ENCODE measurements around the gene KCTD12.
"Not testable (repeated sequence)": the region's sequence is repeated elsewhere in the genome, so short reads cannot be mapped to it uniquely, and the experiment has no call there.

KCTD12 gene

GRCh38 chr13:76927955-76928354, 41.8 kb upstream of the KCTD12 start:
- no peaks in the 10 kb centered on the region for H4K20me1 ChIP-seq (ENCODE audit: low read depth, low read length)
- no peak overlapping the region for H3K9ac ChIP-seq (ENCODE audit: low read length)
- TF ChIP-seq EZH2phosphoT487 (conservative IDR thresholded peaks at IDR 0.05; ENCODE audit: low read length) (no peak), CTCF (IDR thresholded peaks at IDR 0.05; ENCODE audit: insufficient read depth, low read length, poor library complexity, severe bottlenecking) (no peak)
- H3K4me3 ChIP-seq (ENCODE audit: insufficient read depth, low read length, poor library complexity, severe bottlenecking), result no peak overlapping the region
- no peaks in the 10 kb centered on the region for H3K36me3 ChIP-seq (ENCODE audit: low read length)
- H3K9me3 ChIP-seq (ENCODE audit: insufficient read depth, low read length), result no peaks in the 10 kb centered on the region
- no peak overlapping the region for H3K27ac ChIP-seq (ENCODE audit: low read depth, low read length)
- no peaks in the 10 kb centered on the region for H3K27me3 ChIP-seq (ENCODE audit: low read length)
- H3K4me2 ChIP-seq (ENCODE audit: low read depth, low read length, poor library complexity, severe bottlenecking), result no peak overlapping the region
- H3K79me2 ChIP-seq (ENCODE audit: insufficient read depth, low read length), result no peaks in the 10 kb centered on the region
- no peaks in the 10 kb centered on the region for H3K9me2 ChIP-seq (replicated peaks; ENCODE audit: insufficient read depth, low read length)
- H2AFZ ChIP-seq (ENCODE audit: low read depth, low read length, severe bottlenecking), result no peak overlapping the region
- no peaks in the 10 kb centered on the region for H3F3A ChIP-seq (ENCODE audit: insufficient read depth)

GRCh38 chr13:76925115-76925514, 38.9 kb upstream of the KCTD12 start:
- Histone ChIP-seq H3K9me3 (ENCODE audit: insufficient read depth, low read length) (no peaks in the 10 kb centered on the region), H3K36me3 (ENCODE audit: low read length) (no peaks in the 10 kb centered on the region), H3K27me3 (ENCODE audit: low read length) (no peaks in the 10 kb centered on the region), H4K20me1 (ENCODE audit: low read depth, low read length) (no peaks in the 10 kb centered on the region), H3K27ac (ENCODE audit: low read depth, low read length) (no peak overlapping the region), H3K79me2 (ENCODE audit: insufficient read depth, low read length) (no peaks in the 10 kb centered on the region), H2AFZ (ENCODE audit: low read depth, low read length, severe bottlenecking) (no peak overlapping the region), H3K4me3 (ENCODE audit: insufficient read depth, low read length, poor library complexity, severe bottlenecking) (no peak overlapping the region), H3K4me2 (ENCODE audit: low read depth, low read length, poor library complexity, severe bottlenecking) (no peak overlapping the region), H3K9me2 (replicated peaks; ENCODE audit: insufficient read depth, low read length) (no peaks in the 10 kb centered on the region), H3K9ac (ENCODE audit: low read length) (no peak overlapping the region), H3F3A (ENCODE audit: insufficient read depth) (no peaks in the 10 kb centered on the region)
- TF ChIP-seq CTCF (IDR thresholded peaks at IDR 0.05; ENCODE audit: insufficient read depth, low read length, poor library complexity, severe bottlenecking) (no peak), EZH2phosphoT487 (conservative IDR thresholded peaks at IDR 0.05; ENCODE audit: low read length) (no peak)

GRCh38 chr13:76921516-76921915, 35.3 kb upstream of the KCTD12 start:
- no peak overlapping the region for H3K9ac ChIP-seq (ENCODE audit: low read length)
- H3K4me2 ChIP-seq (ENCODE audit: low read depth, low read length, poor library complexity, severe bottlenecking), result no peak overlapping the region
- no peaks in the 10 kb centered on the region for H3K9me3 ChIP-seq (ENCODE audit: insufficient read depth, low read length)
- no peak overlapping the region for H3K27ac ChIP-seq (ENCODE audit: low read depth, low read length)
- no peaks in the 10 kb centered on the region for H3F3A ChIP-seq (ENCODE audit: insufficient read depth)
- no peaks in the 10 kb centered on the region for H3K79me2 ChIP-seq (ENCODE audit: insufficient read depth, low read length)
- H3K36me3 ChIP-seq (ENCODE audit: low read length), result no peaks in the 10 kb centered on the region
- H4K20me1 ChIP-seq (ENCODE audit: low read depth, low read length), result no peaks in the 10 kb centered on the region
- H3K9me2 ChIP-seq (replicated peaks; ENCODE audit: insufficient read depth, low read length), result no peaks in the 10 kb centered on the region
- TF ChIP-seq EZH2phosphoT487 (conservative IDR thresholded peaks at IDR 0.05; ENCODE audit: low read length), result no peak
- no peak for TF ChIP-seq CTCF (IDR thresholded peaks at IDR 0.05; ENCODE audit: insufficient read depth, low read length, poor library complexity, severe bottlenecking)
- no peak overlapping the region for H2AFZ ChIP-seq (ENCODE audit: low read depth, low read length, severe bottlenecking)
- no peaks in the 10 kb centered on the region for H3K27me3 ChIP-seq (ENCODE audit: low read length)
- H3K4me3 ChIP-seq (ENCODE audit: insufficient read depth, low read length, poor library complexity, severe bottlenecking), result no peak overlapping the region

GRCh38 chr13:76917755-76918481, 31.7 kb upstream of the KCTD12 start:
- not testable (repeated sequence) for H3K9me3 ChIP-seq (ENCODE audit: insufficient read depth, low read length); H3K4me2 ChIP-seq (ENCODE audit: low read depth, low read length, poor library complexity, severe bottlenecking); H2AFZ ChIP-seq (ENCODE audit: low read depth, low read length, severe bottlenecking)

More at GRCh38 chr13:76917755-76918481, 31.7 kb upstream of the KCTD12 start:
- not testable (repeated sequence) for H4K20me1 ChIP-seq (ENCODE audit: low read depth, low read length); H3K27ac ChIP-seq (ENCODE audit: low read depth, low read length); H3K36me3 ChIP-seq (ENCODE audit: low read length); H3K4me3 ChIP-seq (ENCODE audit: insufficient read depth, low read length, poor library complexity, severe bottlenecking); H3K27me3 ChIP-seq (ENCODE audit: low read length); H3F3A ChIP-seq (ENCODE audit: insufficient read depth); H3K79me2 ChIP-seq (ENCODE audit: insufficient read depth, low read length); H3K9ac ChIP-seq (ENCODE audit: low read length); H3K9me2 ChIP-seq (replicated peaks; ENCODE audit: insufficient read depth, low read length)

All from SU-DHL-6 (cell line).